Trophoblast cell (in vitro differentiated cells and primary cell): ENCODE results near the gene JUND.

Experiments used
- DNase-seq, 2 donors: peaks; one replicate each; pipeline ENCODE4 v3.0.0-alpha.2; 2016
- H2AFZ ChIP-seq: 2 replicates; pipeline ENCODE4 v1.6.1; 2013; ENCODE audit warnings: low read length, moderate library complexity, mild to moderate bottlenecking; ENCODE audit not compliant: insufficient read depth, poor library complexity
- H2AK5ac ChIP-seq: 2 replicates; pipeline ENCODE4 v1.6.1; 2013; ENCODE audit warnings: mild to moderate bottlenecking, low read length
- H2BK120ac ChIP-seq: 2 replicates; pipeline ENCODE4 v1.6.1; 2013; ENCODE audit warnings: low read length, mild to moderate bottlenecking, moderate library complexity; ENCODE audit not compliant: insufficient read depth, poor library complexity
- H2BK12ac ChIP-seq: 2 replicates; pipeline ENCODE4 v1.6.1; 2013; ENCODE audit warnings: mild to moderate bottlenecking, low read length, moderate library complexity
- H2BK5ac ChIP-seq: 2 replicates; pipeline ENCODE4 v1.6.1; 2013; ENCODE audit warnings: low read length, low read depth, moderate library complexity, mild to moderate bottlenecking; ENCODE audit not compliant: poor library complexity
- H3K14ac ChIP-seq: 2 replicates; pipeline ENCODE4 v1.6.1; 2013; ENCODE audit warnings: mild to moderate bottlenecking, low read length
- H3K18ac ChIP-seq: 2 replicates; pipeline ENCODE4 v1.6.1; 2013; ENCODE audit warnings: mild to moderate bottlenecking, low read length
- H3K23ac ChIP-seq: 2 replicates; pipeline ENCODE4 v1.6.1; 2013; ENCODE audit warnings: low read length
- H3K27ac ChIP-seq: 2 replicates; pipeline ENCODE4 v1.5.1; 2013; ENCODE audit warnings: low read depth, mild to moderate bottlenecking, inconsistent platforms, low read length, moderate library complexity
- H3K27me3 ChIP-seq: 2 replicates; pipeline ENCODE4 v1.6.1; 2013; ENCODE audit warnings: inconsistent platforms, mild to moderate bottlenecking, low read length, moderate library complexity; ENCODE audit not compliant: insufficient read depth
- H3K36me3 ChIP-seq, 2 experiments: 1 replicate in 1 of 2; 2 replicates in 1 of 2; pipeline ENCODE4 v1.6.1; 2013; ENCODE audit warnings: low read length in 2 of 2, mild to moderate bottlenecking in 2 of 2, moderate library complexity in 1 of 2; ENCODE audit not compliant: insufficient read depth in 2 of 2, control insufficient read depth in 1 of 2
- H3K4ac ChIP-seq: 2 replicates; pipeline ENCODE4 v1.6.1; 2013; ENCODE audit warnings: low read depth, mild to moderate bottlenecking, low read length, moderate library complexity
- H3K4me1 ChIP-seq, 2 experiments: 1 replicate in 1 of 2; 2 replicates in 1 of 2; pipeline ENCODE4 v1.6.1; 2013; ENCODE audit warnings: low read length in 2 of 2, mild to moderate bottlenecking in 2 of 2, moderate library complexity in 1 of 2; ENCODE audit not compliant: insufficient read depth in 2 of 2, control insufficient read depth in 1 of 2
- H3K4me2 ChIP-seq: 2 replicates; pipeline ENCODE4 v1.6.1; 2013; ENCODE audit warnings: inconsistent platforms, mild to moderate bottlenecking, low read length, moderate library complexity
- H3K4me3 ChIP-seq: 2 replicates; pipeline ENCODE4 v1.5.1; 2013; ENCODE audit warnings: mild to moderate bottlenecking, low read depth, low read length, inconsistent platforms
- H3K79me1 ChIP-seq: one replicate; pipeline ENCODE4 v1.6.1; 2013; ENCODE audit warnings: low read length
- H3K79me2 ChIP-seq: 2 replicates; pipeline ENCODE4 v1.6.1; 2013; ENCODE audit warnings: low read length, mild to moderate bottlenecking; ENCODE audit not compliant: control insufficient read depth, insufficient read depth, poor library complexity
- H3K9ac ChIP-seq: 2 replicates; pipeline ENCODE4 v1.6.1; 2013; ENCODE audit warnings: mild to moderate bottlenecking, low read length
- H3K9me3 ChIP-seq: 2 replicates; pipeline ENCODE4 v1.6.1; 2013; ENCODE audit warnings: low read depth, mild to moderate bottlenecking, control low read depth, inconsistent platforms, low read length; ENCODE audit not compliant: insufficient read depth
- H4K12ac ChIP-seq: 2 replicates; pipeline ENCODE4 v1.6.1; 2013; ENCODE audit warnings: low read depth, mild to moderate bottlenecking, low read length, moderate library complexity
- H4K8ac ChIP-seq: 2 replicates; pipeline ENCODE4 v1.6.1; 2013; ENCODE audit warnings: low read depth, mild to moderate bottlenecking, low read length, moderate library complexity
- H4K91ac ChIP-seq: one replicate; pipeline ENCODE4 v1.6.1; 2013; ENCODE audit warnings: low read depth, mild to moderate bottlenecking, low read length, moderate library complexity
- WGBS: extraction: QIAGEN DNeasy Blood & Tissue Kit; methylation state at CpG from one replicate; pipeline ENCODE4 v1.1.7; 2013; ENCODE audit warnings: missing lambda C conversion rate; ENCODE audit not compliant: insufficient read length, insufficient coverage; ENCODE audit errors: extremely low coverage; 5-methylcytosine and 5-hydroxymethylcytosine counted together

The JUND gene

GRCh38 chr19:18253130-18253529 lies 28.3 kb downstream of the JUND start:
- Histone ChIP-seq H3K4me3 (no peak overlapping the region), H3K36me3 (no peaks in the 10 kb centered on the region), H3K14ac (no peak overlapping the region), H4K8ac (no peak overlapping the region), H2BK5ac (no peak overlapping the region), H2AK5ac (no peak overlapping the region), H3K4me2 (no peak overlapping the region), H4K12ac (no peak overlapping the region), H3K27ac (no peak overlapping the region), H3K4me1 (peaks cover 0 to 1% of the 10 kb centered on the region in 2 experiments), H3K9me3 (no peaks in the 10 kb centered on the region), H4K91ac (no peak overlapping the region), H2AFZ (no peak overlapping the region), H2BK120ac (no peak overlapping the region), H3K23ac (no peak overlapping the region), H3K79me1 (no peaks in the 10 kb centered on the region), H3K4ac (no peak overlapping the region), H2BK12ac (no peak overlapping the region), H3K27me3 (no peaks in the 10 kb centered on the region), H3K9ac (peak overlapping the region; percentile 51), H3K18ac (no peak overlapping the region), H3K79me2 (no peaks in the 10 kb centered on the region)
- no peak for DNase-seq
- WGBS = no CpG with 5 or more reads among the region's 4 CpGs

- no peak overlapping the region for H3K18ac ChIP-seq
These were observed 29.1 kb downstream of the JUND start for GRCh38 chr19:18252370-18252717.

GRCh38 chr19:18251587-18252369 lies 29.6 kb downstream of the JUND start:
- H2AK5ac ChIP-seq = no peak overlapping the region
- H3K4me2 ChIP-seq = no peak overlapping the region
- peak; percentile 76 to 87 for DNase-seq
- H4K91ac ChIP-seq = no peak overlapping the region
- no peak overlapping the region for H3K27ac ChIP-seq
- H4K12ac ChIP-seq = no peak overlapping the region
- no peak overlapping the region for H2BK120ac ChIP-seq
- H3K18ac ChIP-seq = no peak overlapping the region
- no peaks in the 10 kb centered on the region for H3K79me1 ChIP-seq
- no peak overlapping the region for H4K8ac ChIP-seq
- no peak overlapping the region for H3K4ac ChIP-seq
- H3K27me3 ChIP-seq = no peaks in the 10 kb centered on the region
- H3K14ac ChIP-seq = no peak overlapping the region
- WGBS = no CpG with 5 or more reads among the region's 23 CpGs
- no peak overlapping the region for H2BK12ac ChIP-seq
- H3K23ac ChIP-seq = no peak overlapping the region
- H2AFZ ChIP-seq = no peak overlapping the region
- no peaks in the 10 kb centered on the region for H3K9me3 ChIP-seq
- no peaks in the 10 kb centered on the region for H3K36me3 ChIP-seq
- no peak overlapping the region for H3K9ac ChIP-seq
- H3K4me1 ChIP-seq = peaks cover 0 to 1% of the 10 kb centered on the region in 2 experiments
- no peak overlapping the region for H3K4me3 ChIP-seq
- no peak overlapping the region for H2BK5ac ChIP-seq
- no peaks in the 10 kb centered on the region for H3K79me2 ChIP-seq

More at GRCh38 chr19:18252370-18252717, 29.1 kb downstream of the JUND start:
- Histone ChIP-seq H3K4me1 (peaks cover 0 to 1% of the 10 kb centered on the region in 2 experiments), H3K9me3 (no peaks in the 10 kb centered on the region), H4K8ac (no peak overlapping the region), H3K4me2 (no peak overlapping the region), H3K4ac (no peak overlapping the region), H2BK12ac (no peak overlapping the region), H3K9ac (no peak overlapping the region), H2AK5ac (no peak overlapping the region), H3K79me2 (no peaks in the 10 kb centered on the region), H3K27me3 (no peaks in the 10 kb centered on the region), H2AFZ (no peak overlapping the region), H3K23ac (no peak overlapping the region), H4K91ac (no peak overlapping the region), H3K14ac (no peak overlapping the region), H3K27ac (no peak overlapping the region), H2BK5ac (no peak overlapping the region), H3K4me3 (no peak overlapping the region), H3K79me1 (no peaks in the 10 kb centered on the region), H4K12ac (no peak overlapping the region), H2BK120ac (no peak overlapping the region), H3K36me3 (no peaks in the 10 kb centered on the region)
- DNase-seq = no peak
- WGBS = no CpG with 5 or more reads among the region's 7 CpGs

- Histone ChIP-seq H3K27me3 (no peaks in the 10 kb centered on the region), H3K4me3 (no peak overlapping the region), H3K79me2 (no peaks in the 10 kb centered on the region), H3K18ac (no peak overlapping the region), H3K9me3 (no peaks in the 10 kb centered on the region), H3K79me1 (no peaks in the 10 kb centered on the region), H4K8ac (no peak overlapping the region), H3K4me2 (no peak overlapping the region), H2BK12ac (no peak overlapping the region), H2AFZ (no peak overlapping the region), H2BK120ac (no peak overlapping the region), H3K9ac (no peak overlapping the region), H4K12ac (no peak overlapping the region), H3K4me1 (no peaks in the 10 kb centered on the region), H2AK5ac (no peak overlapping the region), H2BK5ac (no peak overlapping the region), H3K14ac (no peak overlapping the region), H3K23ac (no peak overlapping the region), H3K36me3 (no peaks in the 10 kb centered on the region), H3K27ac (no peak overlapping the region), H3K4ac (no peak overlapping the region), H4K91ac (no peak overlapping the region)
- WGBS = no CpG with 5 or more reads among the region's 5 CpGs
- DNase-seq = no peak
These were observed 31.6 kb downstream of the JUND start for GRCh38 chr19:18249834-18250233.
